ENCODE data around the gene SHMT1.

DNA sequence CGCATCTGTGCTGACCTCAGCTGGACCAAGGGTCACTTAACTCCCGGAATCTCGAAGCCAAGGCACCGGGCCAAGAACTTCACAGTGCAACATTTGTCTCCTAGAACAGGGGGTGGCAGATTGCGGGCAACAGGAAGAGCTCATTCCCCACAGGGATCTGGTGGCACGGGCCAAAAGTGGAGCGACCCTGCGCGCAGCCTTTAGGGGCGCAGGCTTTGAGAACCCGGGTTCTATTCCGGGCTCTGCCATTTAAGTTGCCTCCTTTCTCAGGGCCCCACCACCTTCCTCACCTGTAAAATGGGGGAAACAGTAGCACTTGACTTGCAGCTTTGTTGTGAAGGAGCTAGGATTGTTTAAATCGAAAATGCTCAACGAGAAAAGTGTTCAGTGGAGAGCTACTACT, 651 bp downstream of the SHMT1 start:
- TF ChIP-seq, protein P1, sequence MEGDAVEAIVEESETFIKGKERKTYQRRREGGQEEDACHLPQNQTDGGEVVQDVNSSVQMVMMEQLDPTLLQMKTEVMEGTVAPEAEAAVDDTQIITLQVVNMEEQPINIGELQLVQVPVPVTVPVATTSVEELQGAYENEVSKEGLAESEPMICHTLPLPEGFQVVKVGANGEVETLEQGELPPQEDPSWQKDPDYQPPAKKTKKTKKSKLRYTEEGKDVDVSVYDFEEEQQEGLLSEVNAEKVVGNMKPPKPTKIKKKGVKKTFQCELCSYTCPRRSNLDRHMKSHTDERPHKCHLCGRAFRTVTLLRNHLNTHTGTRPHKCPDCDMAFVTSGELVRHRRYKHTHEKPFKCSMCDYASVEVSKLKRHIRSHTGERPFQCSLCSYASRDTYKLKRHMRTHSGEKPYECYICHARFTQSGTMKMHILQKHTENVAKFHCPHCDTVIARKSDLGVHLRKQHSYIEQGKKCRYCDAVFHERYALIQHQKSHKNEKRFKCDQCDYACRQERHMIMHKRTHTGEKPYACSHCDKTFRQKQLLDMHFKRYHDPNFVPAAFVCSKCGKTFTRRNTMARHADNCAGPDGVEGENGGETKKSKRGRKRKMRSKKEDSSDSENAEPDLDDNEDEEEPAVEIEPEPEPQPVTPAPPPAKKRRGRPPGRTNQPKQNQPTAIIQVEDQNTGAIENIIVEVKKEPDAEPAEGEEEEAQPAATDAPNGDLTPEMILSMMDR (IDR thresholded peaks at IDR 0.05; ENCODE audit: poor library complexity) = no peak
- TF ChIP-seq EZH2 (IDR thresholded peaks at IDR 0.05; ENCODE audit: borderline replicate concordance) = no peak

Data from hepatocyte (in vitro differentiated cells).